H1 (cell line): ENCODE results near the gene MGRN1. TPM values are rescaled to one million over a fixed set of nuclear protein-coding genes. Genes with fewer than 3 reads are reported as not detected.

Experiments
- BACH1 ChIP-seq: IDR thresholded peaks from 2 replicates; pipeline ENCODE4 v1.6.1; 2012; ENCODE audit warnings: low read length, improper control_type of control experiment
- HDAC6 ChIP-seq: IDR thresholded peaks from one replicate; pipeline ENCODE4 v1.7.1; 2012; ENCODE audit warnings: low read depth, mild to moderate bottlenecking, inconsistent platforms, low read length, moderate library complexity
- YY1 ChIP-seq: IDR thresholded peaks from 2 replicates; pipeline ENCODE4 v1.6.1; 2011; ENCODE audit warnings: low read depth, mild to moderate bottlenecking, low read length
- polyA plus RNA-seq, 7 experiments: library from polyadenylated mRNA; depleted of rRNA in 3 of 7; stranded (reverse) in 5 of 7; unstranded in 2 of 7; fragments of >200 nt in 5 of 7; fragments of 200-250 nt in 2 of 7; gene quantifications; 1 replicate in 5 of 7; 2 replicates in 1 of 7; 4 replicates in 1 of 7; pipeline versions ENCODE4 v1.2.1 to v1.2.3, GENCODE V29; 2011 to 2013; ENCODE audit warnings: missing spikeins in 2 of 7, mixed read lengths in 2 of 7
- total RNA-seq: library from RNA; stranded (reverse); fragmentation: NEBNext Ultra II Directional; extraction: Animal tissue kit (Norgen Biotek cat#: 25700); gene quantifications from 2 replicates; pipeline ENCODE4 v1.2.1, GENCODE V29; 2021

MGRN1 gene
- total and polyA plus RNA-seq, 2 of the 8 experiments (the other 6 are each of a cell fraction or from before 2014, with no cell fraction given): 15.0 to 82.3 TPM

DNA sequence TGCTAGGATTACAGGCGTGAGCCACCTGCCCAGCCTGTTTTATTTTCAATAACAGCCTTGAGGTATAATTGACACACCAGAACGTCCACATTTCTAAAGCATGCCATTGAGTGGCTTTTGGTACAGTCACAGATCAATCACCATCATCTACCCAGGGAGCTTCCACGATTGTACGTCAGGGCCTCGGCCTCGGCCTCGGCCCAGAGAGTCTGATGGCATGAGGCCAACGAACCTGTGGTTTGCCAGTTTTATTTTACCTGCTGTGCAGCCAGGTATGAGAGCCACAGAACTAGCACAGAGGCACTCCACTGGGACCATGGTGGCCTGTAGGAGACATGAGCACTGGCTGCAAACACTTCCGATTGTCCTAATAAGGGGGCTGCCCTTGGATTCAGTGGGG is 18.3 kb upstream of the MGRN1 start (continued):
- no peak for TF ChIP-seq BACH1
- no peak for TF ChIP-seq HDAC6
- no peak for TF ChIP-seq YY1
